OCI-LY1 (cell line): ENCODE results near the gene TRMU.

Experiments used
- H2AFZ ChIP-seq: fragments of 200-600 bp; sonication (generic), shearing (Covaris generic); 2 replicates; pipeline ENCODE4 v1.6.0; 2014; ENCODE audit warnings: antibody characterized with exemption, mild to moderate bottlenecking, low read length
- H3F3A ChIP-seq: fragments of 200-600 bp; sonication (generic), shearing (Covaris generic); 2 replicates; pipeline ENCODE4 v1.6.0; 2014; ENCODE audit warnings: mild to moderate bottlenecking, antibody characterized with exemption, low read length, moderate library complexity; ENCODE audit not compliant: insufficient read depth
- H3K27ac ChIP-seq: fragments of 200-600 bp; sonication (generic); 2 replicates; pipeline ENCODE4 v1.5.1; 2014; ENCODE audit warnings: low read length, mixed run types, mild to moderate bottlenecking, low read depth; ENCODE audit not compliant: poor library complexity, severe bottlenecking
- H3K27me3 ChIP-seq: fragments of 200-600 bp; sonication (generic); 2 replicates; pipeline ENCODE4 v1.6.0; 2014; ENCODE audit warnings: antibody characterized with exemption, mild to moderate bottlenecking, low read length, moderate library complexity; ENCODE audit not compliant: insufficient read depth
- H3K36me3 ChIP-seq: fragments of 200-600 bp; sonication (generic); 2 replicates; pipeline ENCODE4 v1.6.1; 2014; ENCODE audit warnings: mild to moderate bottlenecking, antibody characterized with exemption, low read length, moderate library complexity, mixed read lengths; ENCODE audit not compliant: insufficient read depth
- H3K4me1 ChIP-seq: fragments of 200-600 bp; sonication (generic); 2 replicates; pipeline ENCODE4 v1.5.1; 2014; ENCODE audit warnings: mild to moderate bottlenecking, low read length, moderate library complexity; ENCODE audit not compliant: insufficient read depth, severe bottlenecking
- H3K4me2 ChIP-seq: fragments of 200-600 bp; sonication (generic), shearing (Covaris generic); 2 replicates; pipeline ENCODE4 v1.6.1; 2014; ENCODE audit warnings: low read length
- H3K4me3 ChIP-seq: fragments of 200-600 bp; sonication (generic); 2 replicates; pipeline ENCODE4 v1.5.1; 2014; ENCODE audit warnings: low read length, low read depth, mild to moderate bottlenecking, mixed read lengths; ENCODE audit not compliant: poor library complexity, severe bottlenecking
- H3K79me2 ChIP-seq: fragments of 200-600 bp; shearing (Covaris generic); 2 replicates; pipeline ENCODE4 v1.6.1; 2016; ENCODE audit warnings: mixed run types, low read length, mixed read lengths; ENCODE audit not compliant: insufficient read depth
- H3K9ac ChIP-seq: fragments of 200-600 bp; sonication (generic), shearing (Covaris generic); 2 replicates; pipeline ENCODE4 v1.6.1; 2014; ENCODE audit warnings: mild to moderate bottlenecking, low read length, mixed read lengths
- H3K9me2 ChIP-seq: fragments of 200-600 bp; sonication (generic), shearing (Covaris generic); 2 replicates; pipeline ENCODE4 v1.6.1; 2014; ENCODE audit warnings: low read depth, mild to moderate bottlenecking, low read length, mixed read lengths
- H3K9me3 ChIP-seq: fragments of 200-600 bp; shearing (Covaris generic); 2 replicates; pipeline ENCODE4 v1.6.1; 2014; ENCODE audit warnings: low read length, mixed read lengths
- H4K20me1 ChIP-seq: fragments of 200-600 bp; sonication (generic), shearing (Covaris generic); 2 replicates; pipeline ENCODE4 v1.6.0; 2016; ENCODE audit warnings: mild to moderate bottlenecking, low read length; ENCODE audit not compliant: insufficient read depth
- EZH2 ChIP-seq: fragments of 200-600 bp; sonication (generic), shearing (Covaris generic); IDR thresholded peaks from 2 replicates; pipeline ENCODE4 v1.8.0; 2017; ENCODE audit warnings: borderline replicate concordance, mixed run types, mild to moderate bottlenecking, antibody characterized with exemption, low read length, moderate library complexity, mixed read lengths
- TF ChIP-seq, protein P1 (sequence below): fragments of 200-600 bp; sonication (generic), shearing (Covaris generic); IDR thresholded peaks from 2 replicates; pipeline ENCODE4 v1.5.1; 2017; ENCODE audit warnings: mild to moderate bottlenecking, antibody characterized with exemption, low read length, moderate library complexity, mixed read lengths

The TRMU gene

DNA sequence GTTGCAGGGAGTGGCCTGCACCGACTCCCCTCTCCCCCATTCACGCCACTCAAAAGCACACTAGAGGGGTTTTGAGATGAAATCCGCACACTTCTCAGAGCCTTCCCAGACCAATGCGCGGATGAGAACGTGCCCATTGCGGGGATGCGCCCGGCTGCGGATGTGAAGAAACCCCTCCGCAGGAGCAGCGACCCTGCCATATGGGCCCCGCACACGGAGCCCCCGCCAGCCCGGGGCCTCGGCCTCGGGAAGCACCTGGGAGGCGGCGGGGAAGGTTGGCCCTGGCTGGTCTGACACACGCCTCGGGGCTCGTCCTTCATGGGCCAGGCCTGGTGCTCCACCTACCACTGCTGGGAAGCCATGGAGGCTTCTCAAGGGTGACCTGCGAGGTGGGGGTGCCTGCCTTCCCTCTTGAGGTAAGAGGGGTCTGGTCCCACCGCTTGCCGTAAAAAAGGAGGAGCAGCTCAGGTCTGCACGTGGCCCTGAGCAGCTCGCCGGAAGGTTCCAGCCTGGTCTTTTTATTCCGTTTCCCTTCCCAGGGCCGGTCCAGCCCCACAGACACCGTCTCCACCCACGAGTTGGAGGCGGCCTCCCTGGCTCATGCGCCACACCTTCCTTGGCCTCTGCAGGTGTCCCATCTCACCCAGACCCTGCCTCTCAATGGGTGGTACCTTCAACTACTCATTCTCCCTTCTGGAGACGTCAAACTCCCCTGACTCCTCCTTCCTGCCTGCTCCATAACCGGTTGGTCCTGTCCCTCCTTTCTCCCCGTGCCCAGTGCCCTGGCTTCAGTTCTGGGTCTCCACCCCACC is 39.4 kb downstream of the TRMU start:
- peaks cover 16% of the 10 kb centered on the region for H3K36me3 ChIP-seq

GRCh38 chr22:46376111-46376510 is 40.6 kb downstream of the TRMU start:
- Histone ChIP-seq H2AFZ (no peak overlapping the region), H3K4me3 (no peak overlapping the region), H3K9me2 (no peaks in the 10 kb centered on the region), H3K4me1 (peaks cover 9% of the 10 kb centered on the region), H3K27ac (no peak overlapping the region), H3K36me3 (peaks cover 16% of the 10 kb centered on the region), H3K27me3 (no peaks in the 10 kb centered on the region), H4K20me1 (no peaks in the 10 kb centered on the region), H3K4me2 (no peak overlapping the region), H3K9me3 (peaks cover 5% of the 10 kb centered on the region; the same call in 1 of the 2 replicates), H3F3A (no peaks in the 10 kb centered on the region), H3K9ac (no peak overlapping the region), H3K79me2 (no peaks in the 10 kb centered on the region)
- TF ChIP-seq, protein P1, sequence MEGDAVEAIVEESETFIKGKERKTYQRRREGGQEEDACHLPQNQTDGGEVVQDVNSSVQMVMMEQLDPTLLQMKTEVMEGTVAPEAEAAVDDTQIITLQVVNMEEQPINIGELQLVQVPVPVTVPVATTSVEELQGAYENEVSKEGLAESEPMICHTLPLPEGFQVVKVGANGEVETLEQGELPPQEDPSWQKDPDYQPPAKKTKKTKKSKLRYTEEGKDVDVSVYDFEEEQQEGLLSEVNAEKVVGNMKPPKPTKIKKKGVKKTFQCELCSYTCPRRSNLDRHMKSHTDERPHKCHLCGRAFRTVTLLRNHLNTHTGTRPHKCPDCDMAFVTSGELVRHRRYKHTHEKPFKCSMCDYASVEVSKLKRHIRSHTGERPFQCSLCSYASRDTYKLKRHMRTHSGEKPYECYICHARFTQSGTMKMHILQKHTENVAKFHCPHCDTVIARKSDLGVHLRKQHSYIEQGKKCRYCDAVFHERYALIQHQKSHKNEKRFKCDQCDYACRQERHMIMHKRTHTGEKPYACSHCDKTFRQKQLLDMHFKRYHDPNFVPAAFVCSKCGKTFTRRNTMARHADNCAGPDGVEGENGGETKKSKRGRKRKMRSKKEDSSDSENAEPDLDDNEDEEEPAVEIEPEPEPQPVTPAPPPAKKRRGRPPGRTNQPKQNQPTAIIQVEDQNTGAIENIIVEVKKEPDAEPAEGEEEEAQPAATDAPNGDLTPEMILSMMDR: no peak
- no peak for TF ChIP-seq EZH2

More for the DNA sequence above, 39.4 kb downstream of the TRMU start:
- no peak overlapping the region for H3K4me3 ChIP-seq
- no peaks in the 10 kb centered on the region for H3F3A ChIP-seq
- peaks cover 9% of the 10 kb centered on the region for H3K4me1 ChIP-seq
- H3K9ac ChIP-seq: no peak overlapping the region
- peaks cover 5% of the 10 kb centered on the region; the same call in 1 of the 2 replicates for H3K9me3 ChIP-seq
- TF ChIP-seq EZH2: no peak
- TF ChIP-seq, protein P1: no peak
- H4K20me1 ChIP-seq: no peaks in the 10 kb centered on the region
- H3K79me2 ChIP-seq: no peaks in the 10 kb centered on the region
- no peaks in the 10 kb centered on the region for H3K9me2 ChIP-seq
- no peak overlapping the region for H3K4me2 ChIP-seq
- H2AFZ ChIP-seq: no peak overlapping the region
- no peak overlapping the region for H3K27ac ChIP-seq
- H3K27me3 ChIP-seq: no peaks in the 10 kb centered on the region

- Histone ChIP-seq H3K9me3 (peaks cover 5% of the 10 kb centered on the region; the same call in 1 of the 2 replicates), H3K27ac (no peak overlapping the region), H3K4me3 (no peak overlapping the region), H3K36me3 (peaks cover 16% of the 10 kb centered on the region), H3K4me2 (no peak overlapping the region), H3F3A (no peaks in the 10 kb centered on the region), H3K79me2 (no peaks in the 10 kb centered on the region), H3K4me1 (peaks cover 9% of the 10 kb centered on the region), H3K27me3 (no peaks in the 10 kb centered on the region), H2AFZ (no peak overlapping the region), H3K9me2 (no peaks in the 10 kb centered on the region), H4K20me1 (no peaks in the 10 kb centered on the region), H3K9ac (no peak overlapping the region)
- TF ChIP-seq, protein P1: no peak
- no peak for TF ChIP-seq EZH2
Observed at GRCh38 chr22:46376908-46377524, 41.5 kb downstream of the TRMU start.
